HG03442 (cell line): ENCODE results near the gene XXYLT1.

Experiments used
- ATAC-seq: cut with Tn5 transposase; IDR thresholded peaks from one replicate; pipeline ENCODE4 v1.9.1; 2021; ENCODE audit warnings: mild to moderate bottlenecking, moderate library complexity; ENCODE audit not compliant: unreplicated experiment

XXYLT1 gene

GRCh38 chr3:195036574-195036973 is 234.4 kb downstream of the XXYLT1 start:
- ATAC-seq = no peak

DNA sequence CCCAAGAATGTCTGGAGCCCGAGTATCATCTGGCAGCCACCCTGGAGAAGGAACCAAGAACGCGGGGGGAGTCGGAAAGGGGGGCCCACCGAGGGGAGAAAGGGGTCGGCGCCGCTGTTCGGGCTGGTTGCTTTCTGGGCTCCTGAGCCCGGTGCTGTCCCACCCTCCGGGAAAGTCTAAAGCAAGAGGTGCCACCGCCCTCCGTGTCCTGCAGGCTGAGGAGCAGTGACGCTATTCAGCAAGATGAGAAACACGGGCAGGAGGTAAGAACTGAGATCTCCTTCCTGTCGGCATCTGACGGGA is 234.8 kb downstream of the XXYLT1 start:
- no peak for ATAC-seq

DNA sequence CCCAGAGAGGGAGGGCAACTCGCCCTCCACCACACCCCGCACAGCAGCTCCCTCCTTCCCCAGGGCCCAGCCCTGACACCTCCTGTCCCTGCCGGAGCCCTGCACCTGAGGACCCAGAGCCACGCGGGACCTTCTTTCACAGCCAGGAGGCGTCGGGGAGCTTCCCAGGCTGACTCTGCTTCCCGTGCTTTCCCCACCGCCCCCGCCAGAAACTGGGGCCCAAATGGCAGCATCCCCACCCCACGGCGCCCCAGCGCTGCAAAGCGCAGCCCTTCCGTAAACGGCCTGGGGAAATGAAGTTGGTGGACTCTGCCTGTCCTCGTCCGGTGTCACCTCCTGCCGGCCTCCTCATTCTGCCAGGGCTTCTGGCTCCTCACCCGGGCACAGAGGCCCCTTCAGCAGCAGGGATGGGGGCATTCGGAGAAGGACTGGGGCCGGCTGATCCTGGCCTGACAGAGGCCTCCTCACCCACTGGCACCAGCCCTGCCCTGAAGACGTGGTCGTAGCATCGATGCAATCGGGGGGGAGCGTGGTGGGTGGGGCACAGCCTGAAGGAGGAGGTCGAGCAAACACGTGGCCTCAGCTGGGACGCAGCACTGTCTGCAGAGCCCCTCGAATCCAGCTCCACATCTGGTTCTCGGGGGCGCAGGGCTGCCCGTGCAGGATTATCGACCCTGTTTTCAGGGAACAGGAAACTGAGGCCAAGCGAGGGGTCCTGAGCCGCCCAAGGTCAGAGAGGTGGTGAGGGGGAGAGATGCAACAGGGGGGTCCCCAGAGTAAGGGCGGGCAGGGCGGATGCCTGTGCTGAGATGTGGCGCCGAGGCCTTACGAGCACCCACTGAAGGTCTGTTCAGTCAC is 235.4 kb downstream of the XXYLT1 start:
- no peak for ATAC-seq

DNA sequence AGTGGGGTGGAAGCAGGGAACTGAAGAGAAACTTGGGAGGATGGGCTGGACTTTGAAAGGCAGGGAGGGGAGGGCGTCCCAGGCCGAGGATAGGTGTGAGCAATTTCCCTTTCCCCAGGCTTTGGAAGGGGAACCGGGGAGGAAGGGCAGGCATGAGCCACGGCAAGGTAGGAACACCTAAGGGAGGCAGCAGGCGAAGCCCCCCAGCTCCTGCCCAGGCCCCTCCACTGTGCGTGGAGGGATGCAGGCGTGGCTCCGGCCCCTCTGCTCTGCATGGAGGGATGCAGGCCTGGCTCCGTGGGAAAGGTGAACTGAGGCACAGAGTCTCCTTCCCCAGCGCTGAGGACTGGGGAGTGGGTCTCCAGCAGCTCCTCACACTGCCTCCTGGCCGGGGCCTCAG is 236.4 kb downstream of the XXYLT1 start:
- no peak for ATAC-seq

- no peak for ATAC-seq
These were observed 236.9 kb downstream of the XXYLT1 start for GRCh38 chr3:195034101-195034500.

- ATAC-seq = no peak
These were observed 237.3 kb downstream of the XXYLT1 start for GRCh38 chr3:195033531-195034091.

DNA sequence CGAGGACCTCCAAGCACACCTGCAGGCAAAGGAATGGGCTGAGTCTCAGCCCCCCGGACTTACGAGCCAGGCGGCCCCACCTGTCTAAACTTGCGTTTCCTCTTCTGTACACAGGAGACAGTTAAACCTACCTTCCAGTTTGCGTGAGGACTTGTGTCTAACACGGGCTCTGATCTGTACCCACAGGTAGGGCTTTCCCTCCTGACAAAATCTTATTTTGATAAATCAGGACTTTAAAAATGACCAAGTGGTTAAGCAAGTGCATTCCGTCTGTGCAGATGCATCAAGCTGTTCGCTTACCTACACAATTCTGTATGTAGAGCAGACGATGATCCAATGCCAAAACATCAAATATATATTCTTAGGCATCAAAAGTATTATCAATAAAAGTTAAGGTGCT is 238.0 kb downstream of the XXYLT1 start:
- no peak for ATAC-seq

GRCh38 chr3:195032106-195032759 is 238.7 kb downstream of the XXYLT1 start:
- ATAC-seq = no peak

DNA sequence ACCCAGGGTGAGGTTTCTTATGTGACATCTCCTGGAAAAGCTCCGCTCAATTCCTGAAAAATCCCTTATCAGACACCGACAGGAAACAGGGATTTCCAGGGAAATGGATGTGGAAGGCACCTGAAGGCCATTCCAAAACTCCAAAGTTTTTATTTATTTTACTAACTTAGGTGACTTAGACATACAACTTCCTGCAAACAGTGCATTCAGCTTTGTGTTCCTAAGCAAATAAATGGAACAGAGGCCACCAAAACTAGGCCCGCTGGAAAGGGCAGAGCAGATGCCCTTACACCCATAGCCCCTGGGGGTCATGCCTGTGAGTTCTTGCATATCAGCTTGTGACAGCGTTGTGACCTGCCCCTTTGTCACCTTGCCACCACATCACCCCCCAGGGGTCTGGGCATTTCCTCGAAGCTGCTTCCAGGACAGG is 239.4 kb downstream of the XXYLT1 start:
- ATAC-seq = no peak

DNA sequence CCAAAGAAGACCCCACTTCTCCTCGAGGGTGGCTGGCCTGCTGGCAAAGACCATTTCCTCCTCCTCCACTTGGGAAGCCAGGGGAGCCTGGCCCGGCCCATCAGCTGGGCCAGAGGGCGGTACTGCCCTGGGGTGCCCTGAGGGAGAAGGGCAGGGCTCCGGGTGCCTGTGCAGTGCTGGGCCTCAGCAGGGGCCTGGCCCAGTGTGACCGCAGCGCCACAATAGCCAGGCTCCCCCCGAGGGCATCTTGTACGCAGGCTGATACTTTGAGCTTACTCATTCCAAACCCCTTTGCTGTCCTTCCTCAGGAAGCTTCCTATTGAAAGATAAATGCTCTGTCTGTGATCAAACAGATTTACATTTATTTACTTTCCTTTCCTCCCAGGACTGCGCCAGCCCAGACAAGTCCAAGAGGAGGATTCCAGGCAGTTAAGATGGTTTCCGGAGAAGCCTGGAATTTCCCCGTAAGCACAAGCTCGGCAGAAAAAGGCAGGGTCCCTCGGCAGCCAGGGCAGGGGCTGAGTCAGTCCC is 240.1 kb downstream of the XXYLT1 start:
- ATAC-seq = no peak

GRCh38 chr3:195028877-195029606 is 241.9 kb downstream of the XXYLT1 start:
- no peak for ATAC-seq

- ATAC-seq = no peak
These were observed 245.1 kb downstream of the XXYLT1 start for GRCh38 chr3:195025884-195026200.

DNA sequence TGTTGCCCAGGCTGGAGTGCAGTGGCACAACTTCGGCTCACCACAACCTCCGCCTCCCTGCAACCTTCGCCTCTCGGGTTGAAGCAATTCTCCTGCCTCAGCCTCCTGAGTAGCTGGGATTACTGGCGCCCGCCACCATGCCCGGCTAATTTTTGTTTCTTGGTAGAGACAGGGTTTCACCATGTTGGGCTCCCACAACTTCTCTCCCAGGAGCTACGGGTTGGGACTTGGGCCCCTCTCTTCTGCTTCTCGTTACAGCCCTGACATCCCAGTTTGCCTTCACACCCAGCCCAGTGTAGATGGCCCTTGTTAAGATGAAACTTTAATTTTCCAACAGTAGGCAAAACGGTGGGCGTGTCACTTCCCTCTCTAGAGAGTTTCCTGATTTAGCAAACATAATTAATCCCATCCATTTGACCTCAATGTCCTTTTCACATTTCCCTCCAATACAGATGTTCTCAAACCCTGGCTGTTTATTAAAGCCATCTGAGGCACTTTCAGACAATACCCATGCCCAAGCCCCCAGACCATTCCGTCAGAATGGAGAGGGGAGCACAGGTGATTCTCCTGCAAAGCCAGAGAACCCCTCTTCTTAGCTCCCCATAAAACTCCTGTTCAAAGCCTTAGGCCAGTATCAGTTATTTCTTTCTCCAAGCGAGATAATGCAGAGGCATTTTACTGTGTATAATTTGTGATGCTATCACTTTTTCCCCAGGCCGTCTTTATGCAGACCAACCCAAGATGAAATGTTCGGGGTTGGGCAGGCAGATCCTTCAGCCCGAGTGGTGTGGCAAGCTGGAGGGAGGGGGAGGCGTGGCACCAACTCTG is 245.7 kb downstream of the XXYLT1 start:
- no peak for ATAC-seq

- no peak for ATAC-seq
These were observed 247.0 kb downstream of the XXYLT1 start for GRCh38 chr3:195023989-195024388.

DNA sequence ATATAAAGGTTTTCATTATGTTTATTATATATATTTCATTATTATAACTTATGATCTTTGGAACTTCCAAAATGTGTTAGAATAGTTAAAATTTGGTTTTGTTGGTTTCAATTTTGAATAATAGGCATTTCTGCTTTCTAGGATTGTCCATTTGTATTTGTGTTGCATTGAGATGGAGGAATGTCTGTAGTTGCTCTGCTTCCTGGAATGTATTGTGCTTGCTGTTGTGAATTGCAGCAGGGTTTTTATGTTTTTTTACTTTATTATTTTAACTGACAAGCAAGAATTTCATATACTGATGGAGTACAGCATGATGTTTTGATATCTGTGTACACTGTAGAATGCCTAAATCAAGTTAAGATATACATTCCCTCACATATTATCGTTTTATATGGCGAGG is 247.4 kb downstream of the XXYLT1 start:
- no peak for ATAC-seq

DNA sequence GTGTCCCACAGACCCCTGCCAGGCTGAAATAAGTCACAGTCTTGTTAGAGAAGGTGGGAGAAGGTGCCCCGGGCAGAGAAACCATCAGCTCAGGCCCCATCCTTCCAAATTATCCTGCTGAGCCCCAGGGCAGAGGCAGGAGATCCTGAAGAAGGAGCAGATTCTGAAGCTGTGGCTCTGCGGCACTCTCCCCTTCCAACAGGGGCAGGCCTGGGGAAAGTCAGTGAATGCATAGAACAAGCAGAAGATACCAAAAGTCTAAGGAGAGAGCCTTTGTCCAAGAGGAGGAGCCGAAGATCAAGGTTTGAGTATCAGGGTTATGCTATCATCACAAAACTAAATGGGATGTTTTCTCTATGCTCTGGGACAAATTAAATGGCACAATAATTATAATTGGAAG is 249.3 kb downstream of the XXYLT1 start:
- no peak for ATAC-seq

- no peak for ATAC-seq
These were observed 250.0 kb downstream of the XXYLT1 start for GRCh38 chr3:195020921-195021320.

DNA sequence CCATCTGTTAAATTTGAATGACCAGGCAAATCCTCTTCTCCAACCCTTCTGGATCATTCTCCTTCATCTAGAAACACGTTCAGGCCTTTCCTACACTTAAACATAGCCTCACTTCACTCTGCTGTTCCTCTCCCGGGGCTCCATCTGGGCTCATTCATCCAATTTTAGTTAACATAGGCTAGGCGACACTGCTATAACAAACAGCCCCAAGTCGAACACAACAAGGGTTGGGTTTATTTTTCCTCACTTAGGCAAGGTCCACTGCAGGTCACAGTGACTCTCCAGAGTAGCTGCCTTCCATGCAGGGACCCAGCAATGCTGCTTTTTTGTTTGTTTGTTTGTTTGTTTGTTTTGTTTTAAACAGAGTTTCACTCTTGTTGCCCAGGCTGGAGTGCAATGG is 250.8 kb downstream of the XXYLT1 start:
- ATAC-seq = no peak

GRCh38 chr3:195019335-195019734 is 251.6 kb downstream of the XXYLT1 start:
- no peak for ATAC-seq
